SIG-M5 (cell line): ENCODE data around the gene REPS1.
A peak's percentile ranks its signal among the peaks of the same experiment; 100 is the strongest.
"Not testable (repeated sequence)": the region's sequence is repeated elsewhere in the genome, so short reads cannot be mapped to it uniquely, and the experiment has no call there.

Experiments used
- DNase-seq: peaks from one replicate; lab custom pipeline; 2025; lab: John Stamatoyannopoulos, UW

Gene REPS1

GRCh38 chr6:138999949-139000725, 12.1 kb upstream of the REPS1 start:
- DNase-seq: no peak

- DNase-seq: no peak
These were observed 9.1 kb upstream of the REPS1 start for GRCh38 chr6:138997136-138997535.

- no peak for DNase-seq
These were observed 8.5 kb upstream of the REPS1 start for GRCh38 chr6:138996524-138996923.

GRCh38 chr6:138993410-138993809, 5.4 kb upstream of the REPS1 start:
- DNase-seq: not testable (repeated sequence)

- peak; percentile 7 for DNase-seq
These were observed 4.9 kb upstream of the REPS1 start for GRCh38 chr6:138992965-138993364.

- DNase-seq: no peak
These were observed 3.2 kb upstream of the REPS1 start for GRCh38 chr6:138991206-138991605.

- no peak for DNase-seq
These were observed 1.3 kb upstream of the REPS1 start for GRCh38 chr6:138989098-138989983.

- DNase-seq: no peak
These were observed 399 bp upstream of the REPS1 start for GRCh38 chr6:138988469-138988834.

GRCh38 chr6:138987080-138987642, 892 bp downstream of the REPS1 start:
- no peak for DNase-seq

GRCh38 chr6:138986578-138986977, 1.5 kb downstream of the REPS1 start:
- no peak for DNase-seq

GRCh38 chr6:138981416-138981815, 6.6 kb downstream of the REPS1 start:
- DNase-seq: no peak

- no peak for DNase-seq
These were observed 8.0 kb downstream of the REPS1 start for GRCh38 chr6:138979813-138980668.

GRCh38 chr6:138979365-138979764, 8.7 kb downstream of the REPS1 start:
- DNase-seq: no peak

GRCh38 chr6:138978229-138978628, 9.8 kb downstream of the REPS1 start:
- DNase-seq: no peak

GRCh38 chr6:138977646-138978167, 10.3 kb downstream of the REPS1 start:
- no peak for DNase-seq

GRCh38 chr6:138977242-138977641, 10.8 kb downstream of the REPS1 start:
- DNase-seq: no peak

GRCh38 chr6:138975815-138976214, 12.2 kb downstream of the REPS1 start:
- no peak for DNase-seq

GRCh38 chr6:138973466-138974153, 14.4 kb downstream of the REPS1 start:
- no peak for DNase-seq

GRCh38 chr6:138972226-138972665, 15.8 kb downstream of the REPS1 start:
- no peak for DNase-seq

GRCh38 chr6:138971601-138972000, 16.5 kb downstream of the REPS1 start:
- no peak for DNase-seq

- DNase-seq: no peak
These were observed 17.1 kb downstream of the REPS1 start for GRCh38 chr6:138970856-138971425.
